VCaP (cell line): ENCODE data around the gene ZNF266.
A peak's percentile ranks its signal among the peaks of the same experiment; 100 is the strongest.

Source experiments
- H3K27ac ChIP-seq: fragments of 450-650 bp; 2 replicates; pipeline ENCODE4 v1.5.1; 2017
- TF ChIP-seq, protein P1 (sequence below): fragments of 450-650 bp; conservative IDR thresholded peaks from 2 replicates; pipeline ENCODE4 v1.5.1; 2017; ENCODE audit warnings: mild to moderate bottlenecking, moderate library complexity

Gene ZNF266

DNA sequence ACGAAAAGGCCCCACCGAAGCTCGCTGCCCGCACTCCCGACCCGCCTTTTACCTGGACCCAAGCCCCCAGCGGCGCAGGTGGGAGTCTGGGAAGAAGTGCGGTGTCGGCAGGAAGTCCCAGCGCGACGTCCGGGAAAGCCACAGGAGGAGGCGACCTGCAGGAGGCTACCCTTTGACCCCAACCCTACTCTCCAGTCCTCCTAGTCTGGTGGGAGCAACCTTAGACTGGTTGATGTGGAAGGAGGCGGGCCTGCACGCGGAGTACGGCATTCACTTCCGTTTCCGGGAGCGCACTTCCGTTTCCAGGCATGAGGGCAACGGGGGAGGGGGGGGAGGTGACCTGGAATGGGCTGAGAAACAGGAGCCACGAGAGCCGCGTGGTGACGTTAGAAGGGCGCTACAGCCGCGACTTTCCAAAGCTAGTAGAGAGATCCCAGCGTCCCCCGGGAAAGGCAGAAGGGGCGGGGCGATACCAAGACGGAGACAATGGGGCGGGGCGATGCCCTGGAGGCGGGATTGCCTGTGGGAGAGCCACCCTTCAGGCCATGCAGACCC is 28.5 kb downstream of the ZNF266 start:
- peak overlapping the region; percentile 68 for H3K27ac ChIP-seq
- TF ChIP-seq, protein P1, sequence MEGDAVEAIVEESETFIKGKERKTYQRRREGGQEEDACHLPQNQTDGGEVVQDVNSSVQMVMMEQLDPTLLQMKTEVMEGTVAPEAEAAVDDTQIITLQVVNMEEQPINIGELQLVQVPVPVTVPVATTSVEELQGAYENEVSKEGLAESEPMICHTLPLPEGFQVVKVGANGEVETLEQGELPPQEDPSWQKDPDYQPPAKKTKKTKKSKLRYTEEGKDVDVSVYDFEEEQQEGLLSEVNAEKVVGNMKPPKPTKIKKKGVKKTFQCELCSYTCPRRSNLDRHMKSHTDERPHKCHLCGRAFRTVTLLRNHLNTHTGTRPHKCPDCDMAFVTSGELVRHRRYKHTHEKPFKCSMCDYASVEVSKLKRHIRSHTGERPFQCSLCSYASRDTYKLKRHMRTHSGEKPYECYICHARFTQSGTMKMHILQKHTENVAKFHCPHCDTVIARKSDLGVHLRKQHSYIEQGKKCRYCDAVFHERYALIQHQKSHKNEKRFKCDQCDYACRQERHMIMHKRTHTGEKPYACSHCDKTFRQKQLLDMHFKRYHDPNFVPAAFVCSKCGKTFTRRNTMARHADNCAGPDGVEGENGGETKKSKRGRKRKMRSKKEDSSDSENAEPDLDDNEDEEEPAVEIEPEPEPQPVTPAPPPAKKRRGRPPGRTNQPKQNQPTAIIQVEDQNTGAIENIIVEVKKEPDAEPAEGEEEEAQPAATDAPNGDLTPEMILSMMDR, result no peak

DNA sequence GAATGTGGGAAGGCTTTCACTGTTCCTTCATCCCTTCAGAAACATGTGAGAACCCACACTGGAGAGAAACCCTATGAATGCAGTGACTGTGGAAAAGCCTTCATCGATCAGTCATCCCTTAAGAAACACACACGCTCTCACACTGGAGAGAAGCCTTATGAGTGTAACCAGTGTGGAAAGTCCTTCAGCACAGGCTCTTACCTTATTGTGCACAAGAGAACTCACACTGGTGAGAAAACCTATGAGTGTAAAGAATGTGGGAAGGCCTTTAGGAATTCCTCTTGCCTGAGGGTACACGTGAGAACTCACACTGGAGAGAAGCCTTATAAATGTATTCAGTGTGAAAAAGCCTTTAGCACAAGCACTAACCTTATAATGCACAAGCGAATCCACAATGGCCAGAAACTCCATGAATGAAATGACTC is 54.0 kb downstream of the ZNF266 start:
- TF ChIP-seq, protein P1, result no peak
- H3K27ac ChIP-seq, result no peak overlapping the region

DNA sequence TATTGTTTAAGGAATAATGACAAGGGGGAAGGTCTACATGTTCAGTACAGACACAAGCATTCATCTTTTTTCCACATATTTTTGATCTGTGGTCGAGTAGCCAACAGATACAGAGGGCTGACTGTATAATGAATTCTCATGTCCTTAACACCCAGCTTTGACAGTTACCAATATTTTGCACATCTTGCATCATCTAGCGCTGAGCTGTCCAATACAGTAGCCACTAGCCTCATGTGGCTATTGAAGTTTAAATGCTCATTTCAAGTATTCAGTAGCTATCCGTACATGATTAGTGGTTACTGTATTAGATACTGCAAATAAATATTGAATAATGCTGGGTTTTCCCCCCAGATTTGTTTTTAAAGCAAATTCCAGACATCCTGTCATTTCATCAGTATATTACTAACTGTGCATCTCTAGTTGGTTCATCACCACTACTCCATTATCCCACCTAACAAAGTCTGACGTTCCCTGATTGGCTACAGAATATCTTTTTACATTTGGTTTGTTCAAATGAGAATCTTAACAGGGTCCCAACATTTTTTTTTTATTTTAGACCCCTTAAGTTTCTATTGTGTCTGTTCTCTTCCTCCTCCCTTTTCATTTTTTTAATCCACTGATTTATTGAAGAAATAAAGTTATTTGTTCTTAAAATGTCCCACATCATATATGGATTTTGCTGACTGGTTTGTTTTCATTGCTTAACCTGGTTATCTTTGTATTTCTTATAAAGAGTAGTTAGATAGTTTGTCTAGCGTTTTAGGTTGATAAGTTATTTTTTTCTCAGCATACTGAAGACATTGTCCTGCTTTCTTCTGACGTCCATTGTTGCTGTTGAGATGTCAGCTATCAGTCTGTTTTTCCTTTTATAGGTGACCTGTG is 64.4 kb downstream of the ZNF266 start:
- TF ChIP-seq, protein P1, result no peak

DNA sequence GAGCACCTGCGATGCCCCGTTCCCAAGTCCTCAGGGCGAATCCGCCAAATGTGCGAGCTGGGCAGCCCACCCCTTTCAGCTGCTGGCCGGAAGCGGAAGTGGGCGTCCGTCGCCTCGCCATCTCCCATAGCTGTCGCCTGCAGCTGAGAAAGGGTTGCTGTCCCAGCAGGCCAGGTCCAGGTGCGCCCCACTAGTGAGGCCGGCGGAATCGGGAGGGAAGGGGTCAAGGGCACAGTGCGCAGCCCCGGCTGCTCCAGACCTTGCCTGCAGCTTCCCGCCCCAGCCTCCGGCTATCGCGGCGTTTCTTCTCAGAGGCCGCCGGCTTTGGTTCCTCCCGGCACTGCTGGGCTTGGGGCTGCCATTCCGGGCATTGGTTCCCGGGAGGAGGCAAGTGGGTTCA is 72.5 kb downstream of the ZNF266 start, which contains the start of gene ZNF177:
Gene ZNF177, plus strand, starts transcription at position 109 of the 400 bp plus-strand sequence. CDS start 15,299 bp downstream, outside the sequence.
- TF ChIP-seq, protein P1, result no peak
- H3K27ac ChIP-seq, result no peak within 1 kb of the TSS

More for the DNA sequence above, 64.4 kb downstream of the ZNF266 start:
- no peak overlapping the region for H3K27ac ChIP-seq
